Measurements from ENCODE around the gene BRMS1L.

BRMS1L gene

GRCh38 chr14:35797796-35798195, 28.3 kb upstream of the BRMS1L start:
- no peak for DNase-seq (ENCODE audit: low read depth)
- TF ChIP-seq, protein P1, sequence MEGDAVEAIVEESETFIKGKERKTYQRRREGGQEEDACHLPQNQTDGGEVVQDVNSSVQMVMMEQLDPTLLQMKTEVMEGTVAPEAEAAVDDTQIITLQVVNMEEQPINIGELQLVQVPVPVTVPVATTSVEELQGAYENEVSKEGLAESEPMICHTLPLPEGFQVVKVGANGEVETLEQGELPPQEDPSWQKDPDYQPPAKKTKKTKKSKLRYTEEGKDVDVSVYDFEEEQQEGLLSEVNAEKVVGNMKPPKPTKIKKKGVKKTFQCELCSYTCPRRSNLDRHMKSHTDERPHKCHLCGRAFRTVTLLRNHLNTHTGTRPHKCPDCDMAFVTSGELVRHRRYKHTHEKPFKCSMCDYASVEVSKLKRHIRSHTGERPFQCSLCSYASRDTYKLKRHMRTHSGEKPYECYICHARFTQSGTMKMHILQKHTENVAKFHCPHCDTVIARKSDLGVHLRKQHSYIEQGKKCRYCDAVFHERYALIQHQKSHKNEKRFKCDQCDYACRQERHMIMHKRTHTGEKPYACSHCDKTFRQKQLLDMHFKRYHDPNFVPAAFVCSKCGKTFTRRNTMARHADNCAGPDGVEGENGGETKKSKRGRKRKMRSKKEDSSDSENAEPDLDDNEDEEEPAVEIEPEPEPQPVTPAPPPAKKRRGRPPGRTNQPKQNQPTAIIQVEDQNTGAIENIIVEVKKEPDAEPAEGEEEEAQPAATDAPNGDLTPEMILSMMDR (IDR thresholded peaks at IDR 0.05; ENCODE audit: control insufficient read depth, extremely low read depth, insufficient read depth): no peak
- no peak overlapping the region for H3K4me3 ChIP-seq (ENCODE audit: low read depth, low read length)

- peak; percentile 17 for DNase-seq (ENCODE audit: low read depth)
- TF ChIP-seq, protein P1 (IDR thresholded peaks at IDR 0.05; ENCODE audit: control insufficient read depth, extremely low read depth, insufficient read depth): no peak
- no peak overlapping the region for H3K4me3 ChIP-seq (ENCODE audit: low read depth, low read length)
Measured at GRCh38 chr14:35806006-35806907, 19.9 kb upstream of the BRMS1L start.

- no peak for DNase-seq (ENCODE audit: low read depth)
- H3K4me3 ChIP-seq (ENCODE audit: low read depth, low read length): peak overlapping the region; percentile 82; the same call in 1 of the 2 replicates
- TF ChIP-seq, protein P1 (IDR thresholded peaks at IDR 0.05; ENCODE audit: control insufficient read depth, extremely low read depth, insufficient read depth): no peak
Measured at GRCh38 chr14:35807131-35807961, 18.8 kb upstream of the BRMS1L start.

DNA sequence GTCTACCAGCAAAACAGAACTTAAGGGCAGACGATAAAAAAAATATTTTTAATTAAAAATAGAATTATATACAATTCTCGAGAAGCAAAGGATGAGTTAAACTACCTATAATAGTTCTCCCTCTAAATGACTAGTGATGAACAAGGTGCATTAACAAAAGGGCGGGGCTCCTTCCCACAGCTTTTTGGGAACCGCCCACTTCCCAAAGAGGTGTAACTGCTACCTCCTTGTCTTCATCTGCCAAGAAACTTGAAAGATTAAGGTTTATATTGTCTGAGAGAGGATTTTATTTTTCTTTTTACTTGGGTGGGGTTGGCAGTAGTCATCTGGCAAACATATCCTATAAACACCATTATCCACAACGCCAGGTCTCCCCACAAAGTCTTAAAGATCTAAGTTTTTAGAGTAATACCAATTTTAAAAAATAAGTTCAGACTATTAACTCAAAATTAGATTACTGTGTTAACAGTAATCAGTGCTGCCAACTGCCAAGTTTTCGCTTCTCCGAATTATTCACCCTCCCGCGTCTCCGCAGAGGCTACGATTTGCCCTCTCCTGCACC, 18.0 kb upstream of the BRMS1L start:
- TF ChIP-seq, protein P1 (IDR thresholded peaks at IDR 0.05; ENCODE audit: control insufficient read depth, extremely low read depth, insufficient read depth): no peak
- DNase-seq (ENCODE audit: low read depth): no peak
- H3K4me3 ChIP-seq (ENCODE audit: low read depth, low read length): peak overlapping the region; percentile 82

GRCh38 chr14:35808638-35809563, 17.2 kb upstream of the BRMS1L start, which contains the start of gene RALGAPA1:
RALGAPA1 (minus strand) TSS chr14:35809295; CDS start chr14:35808835, 460 bp downstream.
- peak within 1 kb of the TSS; percentile 82 for H3K4me3 ChIP-seq (ENCODE audit: low read depth, low read length)
- DNase-seq (ENCODE audit: low read depth): peak; percentile 92

More at GRCh38 chr14:35808638-35809563, 17.2 kb upstream of the BRMS1L start, which contains the start of gene RALGAPA1:
- TF ChIP-seq, protein P1 (IDR thresholded peaks at IDR 0.05; ENCODE audit: control insufficient read depth, extremely low read depth, insufficient read depth): peak; percentile 57
